H1 (cell line): ENCODE measurements around the gene CEP170. TPM values are rescaled to one million over a fixed set of nuclear protein-coding genes. Genes with fewer than 3 reads are reported as not detected.

ENCODE experiments used
- CTCF ChIA-PET: fragments of 300-600 bp; sonication (Branson Sonifier 250); formaldehyde crosslinking; loops from one replicate; lab custom pipeline; 2021; ENCODE audit not compliant: partially characterized antibody; lab: Charles Lee
- POLR2A ChIA-PET: fragments of 300-600 bp; sonication (Branson Sonifier 250); formaldehyde crosslinking; loops from one replicate; lab custom pipeline; 2021; ENCODE audit warnings: inconsistent platforms; ENCODE audit not compliant: partially characterized antibody; lab: Charles Lee
- DNase-seq, 2 experiments: peaks; one replicate each; pipeline versions ENCODE4 v3.0.0 to v3.0.0-alpha.2; 2010 to 2022; ENCODE audit warnings: low spot score in 2 of 2, low read depth in 1 of 2, mixed read lengths in 1 of 2
- FAIRE-seq: peaks from 2 replicates; lab custom pipeline; 2011; peaks lifted over from hg19 to GRCh38; lab: Jason Lieb, UNC
- H2AFZ ChIP-seq: 2 replicates; pipeline ENCODE4 v1.8.1; 2012; ENCODE audit warnings: low read length, inconsistent platforms
- H2AK5ac ChIP-seq: 2 replicates; pipeline ENCODE4 v1.6.1; 2013; ENCODE audit warnings: low read depth, low read length
- H2BK120ac ChIP-seq: replicated peaks from 2 replicates; pipeline ENCODE3; 2013; ENCODE audit warnings: low read depth, low read length, inconsistent platforms
- H2BK12ac ChIP-seq: 2 replicates; pipeline ENCODE4 v1.6.1; 2013; ENCODE audit warnings: low read depth, low read length
- H2BK15ac ChIP-seq: 2 replicates; pipeline ENCODE4 v1.6.1; 2013; ENCODE audit warnings: low read length
- H2BK20ac ChIP-seq: 2 replicates; pipeline ENCODE4 v1.6.1; 2013; ENCODE audit warnings: low read length
- H2BK5ac ChIP-seq: 2 replicates; pipeline ENCODE4 v1.6.1; 2013; ENCODE audit warnings: low read depth, low read length
- H3K14ac ChIP-seq: 2 replicates; pipeline ENCODE4 v1.6.1; 2013; ENCODE audit warnings: inconsistent platforms; ENCODE audit not compliant: insufficient read length
- H3K18ac ChIP-seq: 2 replicates; pipeline ENCODE4 v1.6.1; 2013; ENCODE audit warnings: low read length; ENCODE audit errors: extremely low read depth
- H3K23ac ChIP-seq: 2 replicates; pipeline ENCODE4 v1.6.1; 2013; ENCODE audit warnings: inconsistent platforms; ENCODE audit not compliant: insufficient read length
- H3K23me2 ChIP-seq: 2 replicates; pipeline ENCODE4 v1.6.1; 2013; ENCODE audit warnings: low read depth, low read length
- H3K27ac ChIP-seq: 2 replicates; pipeline ENCODE4 v1.6.1; 2011; ENCODE audit warnings: low read depth, low read length, inconsistent platforms
- H3K27me3 ChIP-seq, 4 experiments: replicated peaks in 1 of 4; 1 replicate in 1 of 4; 2 replicates in 3 of 4; pipeline versions ENCODE4 v1.6.1 to v1.8.1; 2011 to 2013; ENCODE audit warnings: low read length in 3 of 4, mild to moderate bottlenecking in 3 of 4, inconsistent platforms in 2 of 4, mixed read lengths in 2 of 4, moderate library complexity in 1 of 4; ENCODE audit not compliant: control insufficient read depth in 3 of 4, insufficient read depth in 3 of 4; ENCODE audit errors: extremely low read depth in 1 of 4
- H3K36me3 ChIP-seq, 4 experiments: 2 replicates each; pipeline versions ENCODE4 v1.6.1 to v1.8.1; 2011 to 2013; ENCODE audit warnings: mild to moderate bottlenecking in 4 of 4, low read length in 3 of 4, moderate library complexity in 2 of 4, control low read depth in 1 of 4, inconsistent platforms in 1 of 4; ENCODE audit not compliant: insufficient read depth in 4 of 4, control insufficient read depth in 2 of 4
- H3K4ac ChIP-seq: replicated peaks from 2 replicates; pipeline ENCODE3; 2013; ENCODE audit warnings: low read length, low read depth, mixed read lengths, inconsistent platforms; ENCODE audit not compliant: insufficient read length
- H3K4me1 ChIP-seq, 4 experiments: replicated peaks in 1 of 4; 1 replicate in 1 of 4; 2 replicates in 3 of 4; pipeline versions ENCODE4 v1.6.1 to v1.8.1; 2011 to 2013; ENCODE audit warnings: low read length in 3 of 4, inconsistent platforms in 2 of 4, mixed read lengths in 1 of 4; ENCODE audit not compliant: insufficient read depth in 4 of 4, control insufficient read depth in 3 of 4
- H3K4me2 ChIP-seq, 2 experiments: 2 replicates each; pipeline versions ENCODE4 v1.6.1 to v1.8.1; 2011 to 2013; ENCODE audit warnings: low read depth in 2 of 2, low read length in 2 of 2, control low read depth in 1 of 2, inconsistent platforms in 1 of 2, mild to moderate bottlenecking in 1 of 2; ENCODE audit not compliant: insufficient read depth in 1 of 2
- H3K4me3 ChIP-seq, 4 experiments: fragments of 200-600, 300-600 bp in 1 of 4; sonication (generic), shearing (Covaris generic), sonication (Bioruptor Twin) in 1 of 4; 2 replicates each; pipeline versions ENCODE4 v1.5.1 to v1.8.1; 2011 to 2016; ENCODE audit warnings: low read length in 4 of 4, low read depth in 3 of 4, control low read depth in 2 of 4, inconsistent platforms in 2 of 4, mild to moderate bottlenecking in 2 of 4, mixed read lengths in 1 of 4, moderate library complexity in 1 of 4; ENCODE audit not compliant: insufficient read depth in 2 of 4; ENCODE audit errors: extremely low read depth in 1 of 4
- H3K56ac ChIP-seq: replicated peaks from 2 replicates; pipeline ENCODE3; 2013; ENCODE audit warnings: low read depth, mild to moderate bottlenecking, mixed read lengths, low read length, inconsistent platforms; ENCODE audit not compliant: insufficient read length
- H3K79me1 ChIP-seq: 2 replicates; pipeline ENCODE4 v1.6.1; 2013; ENCODE audit warnings: low read depth, low read length, control low read depth
- H3K79me2 ChIP-seq, 2 experiments: 2 replicates each; pipeline versions ENCODE4 v1.6.1 to v1.8.1; 2012 to 2013; ENCODE audit warnings: low read length in 2 of 2, mild to moderate bottlenecking in 2 of 2, inconsistent platforms in 1 of 2; ENCODE audit not compliant: insufficient read depth in 2 of 2, control insufficient read depth in 1 of 2
- H3K9ac ChIP-seq, 4 experiments: replicated peaks in 1 of 4; 1 replicate in 1 of 4; 2 replicates in 3 of 4; pipeline versions ENCODE4 v1.6.1 to v1.8.1; 2011 to 2013; ENCODE audit warnings: low read depth in 3 of 4, low read length in 3 of 4, control low read depth in 2 of 4, mild to moderate bottlenecking in 2 of 4, moderate library complexity in 2 of 4, inconsistent platforms in 1 of 4; ENCODE audit errors: extremely low read depth in 1 of 4
- H3K9me3 ChIP-seq, 2 experiments: 2 replicates each; pipeline versions ENCODE4 v1.6.1 to v1.8.1; 2012 to 2013; ENCODE audit warnings: mild to moderate bottlenecking in 2 of 2, moderate library complexity in 2 of 2, control low read depth in 1 of 2, inconsistent platforms in 1 of 2, low read depth in 1 of 2, low read length in 1 of 2, mixed read lengths in 1 of 2; ENCODE audit not compliant: insufficient read depth in 2 of 2
- H4K20me1 ChIP-seq, 2 experiments: replicated peaks in 1 of 2; 2 replicates each; pipeline versions ENCODE3 to v1.8.1; 2011 to 2013; ENCODE audit warnings: inconsistent platforms in 2 of 2, low read length in 2 of 2, mild to moderate bottlenecking in 1 of 2; ENCODE audit not compliant: insufficient read depth in 2 of 2, control insufficient read depth in 1 of 2
- H4K5ac ChIP-seq: 2 replicates; pipeline ENCODE4 v1.6.1; 2013; ENCODE audit warnings: low read length, low read depth, mixed read lengths, inconsistent platforms; ENCODE audit not compliant: insufficient read length
- H4K8ac ChIP-seq: 2 replicates; pipeline ENCODE4 v1.8.0; 2013; ENCODE audit warnings: mild to moderate bottlenecking, moderate library complexity, low read length, inconsistent platforms; ENCODE audit not compliant: insufficient read depth; ENCODE audit errors: extremely low read depth
- H4K91ac ChIP-seq: replicated peaks from 2 replicates; pipeline ENCODE3; 2013; ENCODE audit warnings: low read length, mixed read lengths, inconsistent platforms; ENCODE audit not compliant: insufficient read length
- CBX5 ChIP-seq: fragments of 300-800, 300-1000 bp; sonication (generic); IDR thresholded peaks from 2 replicates; pipeline ENCODE4 v1.7.1; 2016; ENCODE audit warnings: antibody characterized with exemption, low read length, low read depth
- CBX8 ChIP-seq: fragments of 300-800, 300-1000 bp; sonication (generic); IDR thresholded peaks from 2 replicates; pipeline ENCODE4 v1.7.1; 2016; ENCODE audit warnings: low read depth, low read length, borderline replicate concordance
- EZH2 ChIP-seq: fragments of 200-600 bp; sonication (generic); IDR thresholded peaks from 2 replicates; pipeline ENCODE4 v1.7.1; 2012; ENCODE audit warnings: low read depth, mild to moderate bottlenecking, moderate library complexity, low read length, inconsistent platforms; ENCODE audit not compliant: severe bottlenecking
- GABPA ChIP-seq: IDR thresholded peaks from 2 replicates; pipeline ENCODE4 v1.6.1; 2011; ENCODE audit warnings: mild to moderate bottlenecking, low read length, moderate library complexity, borderline replicate concordance; ENCODE audit not compliant: insufficient read depth
- KDM1A ChIP-seq: fragments of 200-600, 300-600 bp; sonication (generic); IDR thresholded peaks from 2 replicates; pipeline ENCODE4 v1.7.1; 2016; ENCODE audit warnings: mild to moderate bottlenecking, low read length, borderline replicate concordance
- PHF8 ChIP-seq: fragments of 200-600 bp; sonication (generic); conservative IDR thresholded peaks from 2 replicates; pipeline ENCODE4 v1.7.1; 2012; ENCODE audit warnings: low read depth, mild to moderate bottlenecking, inconsistent platforms, low read length, moderate library complexity
- TBP ChIP-seq: IDR thresholded peaks from 2 replicates; pipeline ENCODE4 v1.6.1; 2011; ENCODE audit warnings: low read depth, low read length, improper control_type of control experiment
- WGBS, 2 experiments: shearing (Covaris generic) in 1 of 2; methylation state at CpG; one replicate each; pipeline versions ENCODE4 v1.1.6 to v1.1.7; 2013 to 2015; ENCODE audit warnings: low lambda C conversion rate in 2 of 2, mixed read lengths in 2 of 2, inconsistent platforms in 1 of 2, low coverage in 1 of 2, missing lambda C conversion rate in 1 of 2; ENCODE audit not compliant: insufficient replicate concordance in 2 of 2, insufficient coverage in 1 of 2, insufficient read length in 1 of 2; ENCODE audit errors: extremely low coverage in 1 of 2, missing lambda C conversion rate in 1 of 2; 5-methylcytosine and 5-hydroxymethylcytosine counted together
- polyA plus RNA-seq, 7 experiments: library from polyadenylated mRNA; depleted of rRNA in 3 of 7; stranded (reverse) in 5 of 7; unstranded in 2 of 7; fragments of >200 nt in 5 of 7; fragments of 200-250 nt in 2 of 7; gene quantifications; 1 replicate in 5 of 7; 2 replicates in 1 of 7; 4 replicates in 1 of 7; pipeline versions ENCODE4 v1.2.1 to v1.2.3, GENCODE V29; 2011 to 2013; ENCODE audit warnings: missing spikeins in 2 of 7, mixed read lengths in 2 of 7
- total RNA-seq: library from RNA; stranded (reverse); fragmentation: NEBNext Ultra II Directional; extraction: Animal tissue kit (Norgen Biotek cat#: 25700); gene quantifications from 2 replicates; pipeline ENCODE4 v1.2.1, GENCODE V29; 2021
- TF ChIP-seq, protein P1 (sequence below), 3 experiments: IDR thresholded peaks; 1 replicate in 2 of 3; 2 replicates in 1 of 3; pipeline versions ENCODE4 v1.5.1 to v1.6.1; 2011; ENCODE audit warnings: low read length in 3 of 3, mild to moderate bottlenecking in 3 of 3, inconsistent platforms in 2 of 3, low read depth in 1 of 3, moderate library complexity in 1 of 3; ENCODE audit not compliant: insufficient read depth in 1 of 3; ENCODE audit errors: control extremely low read depth in 1 of 3

The CEP170 gene
- total and polyA plus RNA-seq, 2 of the 8 experiments (the other 6 are each of a cell fraction or from before 2014, with no cell fraction given), result 33.1 to 97.2 TPM

DNA sequence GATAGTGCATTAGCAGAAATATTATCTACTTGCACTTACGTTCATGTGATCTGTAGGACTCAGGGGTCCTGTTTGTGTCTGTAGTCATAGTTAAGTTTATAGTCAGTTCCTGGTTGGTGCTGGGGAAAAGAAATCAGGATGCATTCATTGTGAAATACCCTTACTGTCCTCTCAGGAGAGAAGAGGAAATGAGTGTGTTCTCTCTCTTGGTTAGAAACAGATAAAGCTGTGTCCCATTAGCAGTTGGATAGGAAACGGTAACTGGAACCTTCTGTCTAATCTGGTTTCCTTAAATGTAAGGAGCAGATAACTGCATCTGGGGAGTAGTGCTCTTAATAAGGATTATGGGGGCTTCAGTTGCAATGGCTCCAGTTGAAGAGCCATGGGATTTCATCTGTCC is 9.6 kb upstream of the CEP170 start:
- FAIRE-seq, result no peak
- no peak overlapping the region for H2BK120ac ChIP-seq
- H3K79me1 ChIP-seq, result no peaks in the 10 kb centered on the region
- ChIA-PET POLR2A (interaction anchor here (3.0 kb wide), 1 partner anchor 9 kb away, joined by 15 read pairs; the partner anchor contains the start of genes CEP170 and SDCCAG8), CTCF (interaction anchor here (0.6 kb wide), 1 partner anchor 1653 kb away, joined by 4 read pairs; no protein-coding TSS in a partner anchor)
- no peak for DNase-seq
- H3K4me2 ChIP-seq, result no peak overlapping the region
- H2AK5ac ChIP-seq, result no peak overlapping the region
- no peak overlapping the region for H3K14ac ChIP-seq
- H3K9me3 ChIP-seq, result no peaks in the 10 kb centered on the region
- TF ChIP-seq CBX8 (no peak), PHF8 (no peak), EZH2 (no peak), GABPA (no peak), TBP (no peak), CBX5 (no peak), KDM1A (no peak)
- TF ChIP-seq, protein P1, sequence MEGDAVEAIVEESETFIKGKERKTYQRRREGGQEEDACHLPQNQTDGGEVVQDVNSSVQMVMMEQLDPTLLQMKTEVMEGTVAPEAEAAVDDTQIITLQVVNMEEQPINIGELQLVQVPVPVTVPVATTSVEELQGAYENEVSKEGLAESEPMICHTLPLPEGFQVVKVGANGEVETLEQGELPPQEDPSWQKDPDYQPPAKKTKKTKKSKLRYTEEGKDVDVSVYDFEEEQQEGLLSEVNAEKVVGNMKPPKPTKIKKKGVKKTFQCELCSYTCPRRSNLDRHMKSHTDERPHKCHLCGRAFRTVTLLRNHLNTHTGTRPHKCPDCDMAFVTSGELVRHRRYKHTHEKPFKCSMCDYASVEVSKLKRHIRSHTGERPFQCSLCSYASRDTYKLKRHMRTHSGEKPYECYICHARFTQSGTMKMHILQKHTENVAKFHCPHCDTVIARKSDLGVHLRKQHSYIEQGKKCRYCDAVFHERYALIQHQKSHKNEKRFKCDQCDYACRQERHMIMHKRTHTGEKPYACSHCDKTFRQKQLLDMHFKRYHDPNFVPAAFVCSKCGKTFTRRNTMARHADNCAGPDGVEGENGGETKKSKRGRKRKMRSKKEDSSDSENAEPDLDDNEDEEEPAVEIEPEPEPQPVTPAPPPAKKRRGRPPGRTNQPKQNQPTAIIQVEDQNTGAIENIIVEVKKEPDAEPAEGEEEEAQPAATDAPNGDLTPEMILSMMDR (IDR thresholded peaks at IDR 0.05; ENCODE audit: control extremely low read depth in 1 of 3, insufficient read depth in 1 of 3, low read depth in 1 of 3, low read length in 3 of 3), result no peak
- no peak overlapping the region for H2BK20ac ChIP-seq
- no peaks in the 10 kb centered on the region for H4K20me1 ChIP-seq
- no peak overlapping the region for H2BK5ac ChIP-seq
- no peak overlapping the region for H4K8ac ChIP-seq
- no peak overlapping the region for H3K9ac ChIP-seq
- H4K91ac ChIP-seq, result no peak overlapping the region
- H4K5ac ChIP-seq, result no peak overlapping the region
- H3K36me3 ChIP-seq, result no peaks in the 10 kb centered on the region
- H3K27me3 ChIP-seq, result no peaks in the 10 kb centered on the region
- WGBS, 2 experiments, result 97% methylated on average over 2 of the region's 2 CpGs; no CpG with 5 or more reads in 1 of the 2 experiments
- no peaks in the 10 kb centered on the region for H3K23me2 ChIP-seq
- H3K4me1 ChIP-seq, result peaks cover 0 to 6% (median 2%) of the 10 kb centered on the region in 4 experiments; a peak in 3 of 7 replicates
- H3K56ac ChIP-seq, result no peak overlapping the region
- no peak overlapping the region for H3K23ac ChIP-seq
- H3K79me2 ChIP-seq, result no peaks in the 10 kb centered on the region
- no peak overlapping the region for H3K4me3 ChIP-seq
- no peak overlapping the region for H2AFZ ChIP-seq
- no peak overlapping the region for H2BK15ac ChIP-seq
- no peak overlapping the region for H3K18ac ChIP-seq
- no peak overlapping the region for H3K4ac ChIP-seq
- no peak overlapping the region for H3K27ac ChIP-seq
- no peak overlapping the region for H2BK12ac ChIP-seq
